Medulla oblongata (tissue), 1 donor: ENCODE data around the gene CENPM.
A peak's percentile ranks its signal among the peaks of the same experiment; 100 is the strongest.

ENCODE experiments used
- DNase-seq: peaks from one replicate; pipeline ENCODE4 v3.0.0-alpha.2; 2015; ENCODE audit errors: extremely low spot score

Gene CENPM, protein sequence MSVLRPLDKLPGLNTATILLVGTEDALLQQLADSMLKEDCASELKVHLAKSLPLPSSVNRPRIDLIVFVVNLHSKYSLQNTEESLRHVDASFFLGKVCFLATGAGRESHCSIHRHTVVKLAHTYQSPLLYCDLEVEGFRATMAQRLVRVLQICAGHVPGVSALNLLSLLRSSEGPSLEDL

GRCh38 chr22:41946629-41947423, at the start of gene CENPM:
Gene CENPM (minus strand): TSS chr22:41947152. CDS start chr22:41947076, 76 bp downstream.
- peak; percentile 94 for DNase-seq

DNA sequence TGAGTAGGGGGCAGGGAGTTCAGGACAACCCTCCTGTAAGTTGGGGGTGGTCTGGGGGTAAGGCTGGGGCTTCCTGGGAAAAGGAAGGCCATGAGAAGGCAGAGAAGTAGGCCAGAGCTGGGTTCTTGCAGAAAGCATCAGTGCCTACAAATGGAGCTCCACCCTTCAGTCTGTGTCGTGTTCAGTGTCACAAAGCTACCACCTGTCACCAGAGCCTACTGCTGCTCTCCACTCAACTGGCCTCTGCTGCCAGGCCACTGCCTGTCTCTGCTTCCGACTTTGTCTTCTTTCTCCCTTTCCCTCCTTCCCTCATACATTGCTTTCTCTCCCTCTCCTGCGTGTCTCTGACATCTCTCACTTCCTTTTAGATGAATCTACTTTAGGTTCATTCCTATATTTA, 48.3 kb upstream of the CENPM start:
- no peak for DNase-seq

- no peak for DNase-seq
These were observed 45.5 kb upstream of the CENPM start for GRCh38 chr22:41992496-41992895.

- DNase-seq = no peak
These were observed 44.2 kb upstream of the CENPM start for GRCh38 chr22:41991111-41991510.

DNA sequence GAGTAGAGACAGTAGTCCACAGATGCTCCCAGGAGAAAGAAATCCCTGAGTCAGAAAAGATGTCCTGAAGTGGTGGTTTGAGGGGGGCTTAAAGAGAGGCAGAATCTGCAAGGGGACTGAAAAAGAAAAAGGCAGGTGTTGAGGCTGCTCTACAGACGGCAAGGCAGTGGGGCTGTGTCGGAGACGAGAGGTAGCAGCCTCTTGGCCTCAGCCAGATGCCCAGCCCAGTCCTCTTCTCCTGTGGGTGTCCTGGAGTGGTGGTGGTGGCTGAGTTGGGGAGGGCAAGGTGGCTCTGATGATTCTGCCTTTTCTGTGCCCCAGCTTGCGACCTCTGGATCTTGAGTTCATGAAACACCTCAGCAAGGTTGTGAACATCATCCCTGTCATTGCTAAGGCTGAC, 42.3 kb upstream of the CENPM start:
- no peak for DNase-seq

DNA sequence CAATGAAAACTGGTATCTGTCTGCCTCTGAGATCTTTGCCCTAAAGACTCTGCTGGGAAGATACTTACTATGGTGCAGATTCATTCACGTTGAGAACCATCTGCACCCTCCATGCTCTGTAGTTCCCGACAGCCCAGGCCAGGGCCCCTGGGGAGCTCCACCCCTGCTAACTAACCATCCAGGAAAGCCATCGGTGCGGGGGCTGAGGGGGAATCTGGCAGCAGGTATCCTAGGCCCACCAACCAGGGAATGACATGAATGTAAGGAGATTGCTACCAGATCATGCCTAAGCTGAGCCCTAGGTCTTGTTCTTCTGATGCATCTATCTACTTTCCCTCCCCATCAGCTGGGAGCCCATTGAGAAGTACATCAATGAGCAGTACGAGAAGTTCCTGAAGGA, 40.3 kb upstream of the CENPM start:
- DNase-seq = no peak

GRCh38 chr22:41983513-41984405, 36.8 kb upstream of the CENPM start:
- no peak for DNase-seq

DNA sequence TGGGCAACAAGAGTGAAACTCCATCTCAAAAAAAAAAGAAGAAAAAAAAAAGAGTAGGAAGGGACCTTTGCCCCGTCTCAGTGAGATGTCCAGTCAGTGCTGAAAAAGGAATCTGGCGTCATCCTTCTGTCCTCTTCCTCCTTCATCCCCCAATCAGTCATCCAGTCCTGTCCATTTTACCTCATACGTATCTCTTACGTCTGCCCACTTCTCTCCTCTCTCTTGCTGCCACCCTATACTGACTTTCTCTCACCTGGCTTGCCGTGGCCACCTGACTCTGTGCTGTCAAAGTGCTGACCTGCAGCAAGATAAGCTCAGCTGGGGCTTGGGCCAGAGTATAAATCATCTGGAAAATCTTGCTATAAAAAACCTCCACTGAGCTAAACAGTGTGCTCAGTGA, 35.9 kb upstream of the CENPM start:
- DNase-seq = no peak

- peak; percentile 48 for DNase-seq
These were observed 32.7 kb upstream of the CENPM start for GRCh38 chr22:41979423-41980250.

DNA sequence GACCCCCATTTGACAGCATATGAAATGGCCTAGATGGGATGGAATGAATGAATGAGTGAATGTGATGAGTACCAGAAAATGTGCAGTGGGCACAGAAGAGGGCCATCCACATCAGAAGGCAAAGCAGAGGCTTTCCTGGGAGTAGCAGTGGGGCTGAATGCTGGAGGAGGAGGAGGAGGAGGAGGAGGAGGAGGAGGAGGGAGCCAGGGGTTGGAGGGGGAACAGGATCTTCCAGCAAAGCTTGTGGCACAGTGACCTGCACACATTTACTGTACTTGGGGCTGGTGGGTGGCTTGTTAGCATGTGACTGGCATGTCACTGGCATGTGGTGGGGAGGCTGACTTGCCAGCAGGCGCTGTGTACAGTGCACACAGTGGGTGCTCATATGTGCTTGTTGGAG, 31.8 kb upstream of the CENPM start:
- no peak for DNase-seq

- no peak for DNase-seq
These were observed 30.1 kb upstream of the CENPM start for GRCh38 chr22:41976961-41977566.

DNA sequence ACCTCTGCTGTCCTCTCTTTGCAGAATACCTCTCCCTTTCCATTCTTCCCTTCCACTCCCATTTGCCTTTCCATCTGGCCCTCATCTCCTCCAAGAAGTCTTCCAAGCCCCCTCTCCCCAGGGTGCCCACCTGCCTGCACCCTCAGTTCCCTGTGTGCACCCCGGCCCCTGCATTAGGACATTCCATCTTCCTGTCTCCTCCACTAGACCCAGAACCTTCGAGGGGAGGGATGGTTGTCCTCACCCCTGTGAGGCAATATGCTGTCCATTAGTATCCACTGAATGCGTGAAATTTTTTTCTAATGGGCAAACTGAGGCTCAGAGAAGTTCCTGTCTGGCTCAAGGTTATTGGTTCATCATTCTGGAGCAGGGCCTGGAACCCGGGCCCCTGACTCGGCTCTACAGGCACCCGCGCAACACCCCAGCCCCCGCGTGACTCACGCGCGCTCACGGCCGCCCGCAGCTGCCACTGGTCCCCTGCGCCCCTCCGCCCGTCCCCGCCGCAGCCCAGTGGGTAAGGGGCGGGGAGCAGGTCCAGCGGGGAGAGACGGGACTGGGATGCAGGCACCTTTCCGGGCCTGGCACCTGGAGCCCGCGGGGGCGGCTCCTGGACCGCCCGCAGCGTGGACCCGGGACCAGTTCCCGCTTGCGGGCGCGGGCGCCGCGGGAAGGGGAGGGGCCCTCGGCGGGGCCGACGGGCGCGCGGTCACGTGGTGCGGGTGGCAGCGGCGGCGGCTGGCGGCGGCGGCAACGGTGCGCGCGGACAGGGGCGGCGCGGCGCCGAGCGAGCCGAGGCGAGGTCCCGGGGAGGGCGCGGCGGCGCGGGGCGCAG, 29.3 kb upstream of the CENPM start:
- DNase-seq = peak; percentile 58

DNA sequence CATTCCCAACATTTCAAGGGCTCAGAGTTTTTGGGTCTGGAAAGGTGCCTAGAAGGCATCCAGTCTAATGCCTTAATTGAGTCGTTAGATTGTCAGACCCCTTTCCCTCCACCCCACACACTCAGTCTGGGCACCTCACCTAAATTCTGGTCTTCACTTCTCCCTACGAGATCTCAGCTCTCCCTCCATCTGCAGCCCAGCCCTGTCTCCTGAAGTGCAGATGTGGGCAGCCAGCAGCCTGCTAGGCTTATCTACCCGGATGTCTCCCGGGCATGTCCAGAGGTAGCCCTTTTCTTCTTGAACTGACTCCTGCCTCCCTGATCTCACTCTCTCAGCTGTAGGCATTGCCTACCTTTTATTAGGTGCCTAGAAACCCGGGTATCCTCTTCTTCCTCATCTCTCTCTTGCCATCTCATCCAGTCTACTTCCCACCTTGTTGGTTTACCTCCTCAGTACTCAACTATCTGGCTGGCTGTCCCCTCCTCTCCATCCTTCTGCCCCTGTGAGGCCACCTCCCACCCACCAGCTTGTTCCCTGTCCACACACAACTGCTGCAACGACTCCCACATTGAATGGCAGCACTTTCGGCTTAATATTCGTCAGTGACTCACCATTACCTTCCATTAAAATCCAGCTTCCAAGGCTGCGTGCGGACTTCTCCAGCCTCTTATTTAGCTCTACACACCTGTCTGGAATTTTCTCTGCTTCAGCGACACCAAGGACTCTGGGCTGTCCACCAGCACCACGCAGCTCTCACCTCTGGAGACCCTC, 28.5 kb upstream of the CENPM start:
- no peak for DNase-seq

GRCh38 chr22:41974691-41975290, 27.8 kb upstream of the CENPM start:
- no peak for DNase-seq

- DNase-seq = no peak
These were observed 24.5 kb upstream of the CENPM start for GRCh38 chr22:41971431-41971830.

GRCh38 chr22:41970601-41971000, 23.6 kb upstream of the CENPM start:
- no peak for DNase-seq

GRCh38 chr22:41969110-41969646, 22.2 kb upstream of the CENPM start, which contains the start of gene SEPTIN3:
Gene SEPTIN3 (plus strand): TSS chr22:41969443. CDS start chr22:41971493, 2,050 bp downstream.
- DNase-seq = no peak

DNA sequence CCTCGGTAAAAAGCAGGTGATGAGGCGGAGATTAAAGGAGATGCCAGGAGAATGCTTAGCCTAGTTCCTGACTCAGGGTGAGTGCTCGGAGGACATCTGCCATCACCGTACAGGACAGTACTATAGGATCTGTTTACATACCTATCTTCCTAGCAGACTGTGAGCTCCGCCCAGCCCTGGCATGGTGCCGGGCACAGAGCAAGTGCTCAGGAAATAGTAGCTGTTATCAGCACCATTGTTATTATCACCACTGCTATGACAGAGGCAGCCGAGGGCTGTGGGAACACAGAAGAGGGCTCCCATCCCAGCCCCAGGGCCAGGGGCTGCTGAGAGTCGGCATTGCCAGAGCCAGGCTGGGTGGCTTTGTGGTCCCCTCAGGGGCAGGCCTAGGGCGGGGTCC, 21.6 kb upstream of the CENPM start:
- no peak for DNase-seq
